K562 (cell line): ENCODE data around the gene ZNF428. TPM values are rescaled to one million over a fixed set of nuclear protein-coding genes. Genes with fewer than 3 reads are reported as not detected.
A peak's percentile ranks its signal among the peaks of the same experiment; 100 is the strongest.

Experiments
- AFF1 ChIP-seq, 2 experiments: fragments of 450-650 bp; IDR thresholded peaks; 2 replicates each; pipeline ENCODE4 v1.6.1; 2018; ENCODE audit warnings: mild to moderate bottlenecking in 2 of 2, low read depth in 1 of 2; ENCODE audit not compliant: partially characterized antibody in 2 of 2
- AFF4 ChIP-seq: sonication (generic); formaldehyde crosslinking; IDR thresholded peaks from 2 replicates; pipeline ENCODE4 v1.8.0; 2023; ENCODE audit warnings: mild to moderate bottlenecking, missing genetic modification reagents
- EGR1 ChIP-seq: fragments of 450-650 bp; conservative IDR thresholded peaks from 2 replicates; pipeline ENCODE4 v1.6.1; 2017; ENCODE audit warnings: mild to moderate bottlenecking
- NFRKB ChIP-seq: fragments of 450-650 bp; IDR thresholded peaks from 2 replicates; pipeline ENCODE4 v1.6.1; 2016; ENCODE audit warnings: low read depth
- NFXL1 ChIP-seq: fragments of 450-650 bp; formaldehyde crosslinking; IDR thresholded peaks from 2 replicates; pipeline ENCODE4 v1.4.0; 2021; ENCODE audit warnings: mild to moderate bottlenecking
- SMAD4 ChIP-seq: fragments of 250-450 bp; sonication (Bioruptor Pico); conservative IDR thresholded peaks from 2 replicates; pipeline ENCODE4 v1.8.0; 2021; ENCODE audit warnings: inconsistent platforms, mild to moderate bottlenecking, moderate library complexity
- SRF ChIP-seq, 2 experiments: fragments of 250-450, 450-650 bp in 1 of 2; sonication (Bioruptor Pico) in 1 of 2; sonication (generic) in 1 of 2; formaldehyde crosslinking; IDR thresholded peaks; 2 replicates each; pipeline versions ENCODE4 v1.5.0 to v1.5.1; 2020 to 2022; ENCODE audit warnings: mild to moderate bottlenecking in 1 of 2, missing genetic modification reagents in 1 of 2
- SRSF7 ChIP-seq: fragments of 200-400 bp; formaldehyde crosslinking; optimal IDR thresholded peaks from 2 replicates; pipeline ENCODE3; 2017; ENCODE audit warnings: mild to moderate bottlenecking, low read depth, low read length
- SUPT5H ChIP-seq: fragments of 450-650 bp; IDR thresholded peaks from 2 replicates; pipeline ENCODE4 v1.6.1; 2016
- ZBTB8A ChIP-seq: fragments of 450-650 bp; IDR thresholded peaks from 2 replicates; pipeline ENCODE4 v1.6.1; 2018; ENCODE audit warnings: mild to moderate bottlenecking, moderate library complexity; ENCODE audit not compliant: partially characterized antibody
- ZFP91 ChIP-seq: sonication (generic); formaldehyde crosslinking; IDR thresholded peaks from 2 replicates; pipeline ENCODE4 v1.8.0; 2022; ENCODE audit warnings: mild to moderate bottlenecking, missing genetic modification reagents
- ZNF263 ChIP-seq: sonication (generic); formaldehyde crosslinking; IDR thresholded peaks from 2 replicates; pipeline ENCODE4 v1.8.0; 2022; ENCODE audit warnings: mild to moderate bottlenecking, missing genetic modification reagents, borderline replicate concordance
- ZNF79 ChIP-seq: fragments of 250-450 bp; sonication (Bioruptor Pico); IDR thresholded peaks from 2 replicates; pipeline ENCODE4 v1.4.0; 2020; ENCODE audit warnings: low read depth, mild to moderate bottlenecking, moderate library complexity
- polyA plus RNA-seq, 8 experiments: library from polyadenylated mRNA; depleted of rRNA in 4 of 8; stranded (reverse) in 5 of 8; unstranded in 3 of 8; fragments of >200 nt; fragmentation: Nextera tagmentation in 2 of 8; fragmentation: Illumina TruSeq in 1 of 8; extraction: Ambion mirVana in 2 of 8; extraction: Trizol in 1 of 8; gene quantifications; 2 replicates each; pipeline versions ENCODE4 v1.2.1 to v1.2.3, GENCODE V29; 2011 to 2014; ENCODE audit warnings: inconsistent platforms in 1 of 8, missing spikeins in 1 of 8
- total RNA-seq, 7 experiments: library from RNA; depleted of rRNA in 6 of 7; stranded (reverse); fragments of >200 nt in 6 of 7; fragmentation: Illumina TruSeq in 2 of 7; extraction: Trizol in 2 of 7; gene quantifications; 2 replicates each; pipeline versions ENCODE4 v1.2.1 to v1.2.3, GENCODE V29; 2011 to 2021; ENCODE audit warnings: low replicate concordance in 1 of 7
- TF ChIP-seq, protein P1 (sequence below): fragments of 450-650 bp; conservative IDR thresholded peaks from 2 replicates; pipeline ENCODE4 v1.6.1; 2016; ENCODE audit warnings: missing genetic modification characterization, low read depth, mild to moderate bottlenecking, control low read depth, missing compliant biosample characterization
- TF ChIP-seq, protein P2 (sequence below): fragments of 450-650 bp; IDR thresholded peaks from 2 replicates; pipeline ENCODE4 v1.6.1; 2016; ENCODE audit warnings: borderline replicate concordance

Gene ZNF428
- total and polyA plus RNA-seq, 9 of the 15 experiments (the other 6 are each of a cell fraction or from before 2014, with no cell fraction given) = 0.15 to 85.7 (median 15.9) TPM

GRCh38 chr19:43618921-43619261, 538 bp downstream of the ZNF428 start (continued):
- no peak for TF ChIP-seq AFF4
- no peak for TF ChIP-seq ZFP91 (CRISPR knock-in tag)
- TF ChIP-seq SMAD4 (CRISPR knock-in tag) = no peak
- TF ChIP-seq EGR1 = no peak
- TF ChIP-seq, protein P1, sequence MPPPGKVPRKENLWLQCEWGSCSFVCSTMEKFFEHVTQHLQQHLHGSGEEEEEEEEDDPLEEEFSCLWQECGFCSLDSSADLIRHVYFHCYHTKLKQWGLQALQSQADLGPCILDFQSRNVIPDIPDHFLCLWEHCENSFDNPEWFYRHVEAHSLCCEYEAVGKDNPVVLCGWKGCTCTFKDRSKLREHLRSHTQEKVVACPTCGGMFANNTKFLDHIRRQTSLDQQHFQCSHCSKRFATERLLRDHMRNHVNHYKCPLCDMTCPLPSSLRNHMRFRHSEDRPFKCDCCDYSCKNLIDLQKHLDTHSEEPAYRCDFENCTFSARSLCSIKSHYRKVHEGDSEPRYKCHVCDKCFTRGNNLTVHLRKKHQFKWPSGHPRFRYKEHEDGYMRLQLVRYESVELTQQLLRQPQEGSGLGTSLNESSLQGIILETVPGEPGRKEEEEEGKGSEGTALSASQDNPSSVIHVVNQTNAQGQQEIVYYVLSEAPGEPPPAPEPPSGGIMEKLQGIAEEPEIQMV (tag) = no peak
- TF ChIP-seq ZNF79 (CRISPR knock-in tag) = no peak
- TF ChIP-seq SRSF7 = no peak
- no peak for TF ChIP-seq ZNF263
- no peak for TF ChIP-seq ZBTB8A
- TF ChIP-seq NFRKB = peak; percentile 33
- TF ChIP-seq SRF (CRISPR knock-in tag; IDR thresholded peaks at IDR 0.05) = no peak
- no peak for TF ChIP-seq SUPT5H
- peak; percentile 27; the same call in 1 of the 2 replicates for TF ChIP-seq NFXL1 (CRISPR knock-in tag)
- TF ChIP-seq AFF1 (IDR thresholded peaks at IDR 0.05; ENCODE audit: low read depth in 1 of 2, partially characterized antibody in 2 of 2) = peak in 1 of 2 experiments; percentile 53
- TF ChIP-seq, protein P2, sequence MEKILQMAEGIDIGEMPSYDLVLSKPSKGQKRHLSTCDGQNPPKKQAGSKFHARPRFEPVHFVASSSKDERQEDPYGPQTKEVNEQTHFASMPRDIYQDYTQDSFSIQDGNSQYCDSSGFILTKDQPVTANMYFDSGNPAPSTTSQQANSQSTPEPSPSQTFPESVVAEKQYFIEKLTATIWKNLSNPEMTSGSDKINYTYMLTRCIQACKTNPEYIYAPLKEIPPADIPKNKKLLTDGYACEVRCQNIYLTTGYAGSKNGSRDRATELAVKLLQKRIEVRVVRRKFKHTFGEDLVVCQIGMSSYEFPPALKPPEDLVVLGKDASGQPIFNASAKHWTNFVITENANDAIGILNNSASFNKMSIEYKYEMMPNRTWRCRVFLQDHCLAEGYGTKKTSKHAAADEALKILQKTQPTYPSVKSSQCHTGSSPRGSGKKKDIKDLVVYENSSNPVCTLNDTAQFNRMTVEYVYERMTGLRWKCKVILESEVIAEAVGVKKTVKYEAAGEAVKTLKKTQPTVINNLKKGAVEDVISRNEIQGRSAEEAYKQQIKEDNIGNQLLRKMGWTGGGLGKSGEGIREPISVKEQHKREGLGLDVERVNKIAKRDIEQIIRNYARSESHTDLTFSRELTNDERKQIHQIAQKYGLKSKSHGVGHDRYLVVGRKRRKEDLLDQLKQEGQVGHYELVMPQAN = peak; percentile 50; the same call in 1 of the 2 replicates
